Stimulated activated CD8-positive, alpha-beta memory T cell treated with anti-CD3 and anti-CD28 coated beads, Interleukin-4, amount 100 ng/mL, for 48 hours (primary cell): Measurements from ENCODE around the gene TRIM7.

Source experiments
- DNase-seq: peaks from one replicate; pipeline ENCODE4 v3.0.0-alpha.2; 2020

Gene TRIM7

GRCh38 chr5:181204826-181205760 lies at the start of gene TRIM7:
Gene TRIM7, minus strand, starts transcription at chr5:181205196. Its CDS starts 86 bp downstream, at chr5:181205110.
- peak; percentile 61 for DNase-seq

- DNase-seq = no peak
These were observed 43.3 kb upstream of the TRIM7 start for GRCh38 chr5:181248277-181248676.

GRCh38 chr5:181246276-181247049 lies 41.5 kb upstream of the TRIM7 start:
- DNase-seq = peak; percentile 89

GRCh38 chr5:181245427-181246275 lies 40.7 kb upstream of the TRIM7 start:
- no peak for DNase-seq

- peak; percentile 93 for DNase-seq
These were observed 38.8 kb upstream of the TRIM7 start, which contains the start of gene RACK1 for GRCh38 chr5:181243564-181244343. Gene RACK1, minus strand, starts transcription at chr5:181243906. Its CDS starts 106 bp downstream, at chr5:181243800.

GRCh38 chr5:181243018-181243563 lies 38.1 kb upstream of the TRIM7 start:
- DNase-seq = peak; percentile 67

GRCh38 chr5:181242031-181242451 lies 37.0 kb upstream of the TRIM7 start:
- no peak for DNase-seq

- DNase-seq = peak; percentile 75
These were observed 36.5 kb upstream of the TRIM7 start for GRCh38 chr5:181241393-181241975.

- DNase-seq = no peak
These were observed 34.2 kb upstream of the TRIM7 start for GRCh38 chr5:181239062-181239663.

GRCh38 chr5:181237729-181238385 lies 32.9 kb upstream of the TRIM7 start:
- no peak for DNase-seq

GRCh38 chr5:181236954-181237641 lies 32.1 kb upstream of the TRIM7 start:
- DNase-seq = no peak

GRCh38 chr5:181236471-181236870 lies 31.5 kb upstream of the TRIM7 start:
- DNase-seq = no peak

- DNase-seq = no peak
These were observed 30.8 kb upstream of the TRIM7 start for GRCh38 chr5:181235689-181236366.

GRCh38 chr5:181235323-181235688 lies 30.3 kb upstream of the TRIM7 start:
- DNase-seq = no peak

- peak; percentile 43 for DNase-seq
These were observed 29.7 kb upstream of the TRIM7 start for GRCh38 chr5:181234455-181235306.

GRCh38 chr5:181233801-181234454 lies 28.9 kb upstream of the TRIM7 start:
- DNase-seq = peak; percentile 34

GRCh38 chr5:181233088-181233800 lies 28.2 kb upstream of the TRIM7 start:
- DNase-seq = no peak
